ENCODE results near the gene TCF12.

The TCF12 gene

DNA sequence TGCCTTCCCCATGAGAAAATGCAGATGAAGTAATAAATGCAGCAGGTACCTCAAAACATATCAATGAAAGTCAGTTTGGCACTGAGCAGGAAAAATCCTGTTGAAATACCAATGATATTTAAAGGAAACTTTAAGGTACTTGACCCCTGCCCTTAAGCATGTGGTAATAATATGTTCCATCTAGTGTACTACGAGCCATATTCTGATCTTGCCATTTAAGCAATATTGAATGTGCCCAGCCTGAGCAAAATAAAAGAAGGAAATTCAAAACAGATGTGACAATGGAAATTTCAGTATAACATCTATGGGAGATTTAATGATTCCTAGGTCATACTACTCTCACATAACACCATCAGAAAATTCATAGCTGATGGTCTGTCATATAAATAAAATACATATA is 266.1 kb downstream of the TCF12 start:
- no peak for DNase-seq

- DNase-seq, result no peak
These were observed 267.1 kb downstream of the TCF12 start for GRCh38 chr15:57185507-57186074.

DNA sequence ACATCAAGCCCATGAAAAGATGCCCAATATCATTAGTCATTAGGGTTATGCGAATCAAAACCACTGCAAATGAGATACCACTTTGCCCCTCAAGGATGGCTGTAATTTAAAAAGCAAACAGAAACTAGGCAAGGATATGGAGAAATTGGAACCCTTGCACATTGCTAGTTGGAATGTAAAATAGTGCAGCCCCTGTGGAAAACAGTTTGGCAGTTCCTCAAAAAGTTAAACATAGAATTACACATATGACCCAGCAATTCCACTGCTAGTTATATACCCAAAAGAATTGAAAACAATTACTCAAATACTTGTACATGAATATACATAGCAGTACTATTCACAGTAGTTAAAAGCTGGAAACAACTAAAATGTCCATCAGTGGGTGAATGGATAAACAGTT is 271.0 kb downstream of the TCF12 start:
- no peak for DNase-seq

DNA sequence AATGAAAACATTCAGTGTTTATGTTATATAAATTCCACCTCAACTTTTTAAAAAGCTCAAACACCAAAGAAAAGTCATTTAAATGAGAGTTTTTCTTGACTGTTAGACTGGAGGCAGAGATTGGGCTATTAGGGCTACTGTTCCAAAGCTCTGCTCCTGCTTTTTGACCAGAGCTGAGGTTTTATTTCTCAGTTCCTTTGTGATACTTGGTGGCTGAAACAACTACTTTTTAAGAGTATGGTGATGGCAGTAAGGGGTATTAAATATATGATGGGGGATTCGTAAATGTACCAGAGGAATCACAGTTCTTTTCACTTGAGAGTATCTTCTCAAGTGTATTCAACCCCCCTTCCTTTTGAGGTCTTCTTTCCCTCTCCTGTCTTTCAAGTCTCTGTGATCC is 271.8 kb downstream of the TCF12 start:
- no peak for DNase-seq

DNA sequence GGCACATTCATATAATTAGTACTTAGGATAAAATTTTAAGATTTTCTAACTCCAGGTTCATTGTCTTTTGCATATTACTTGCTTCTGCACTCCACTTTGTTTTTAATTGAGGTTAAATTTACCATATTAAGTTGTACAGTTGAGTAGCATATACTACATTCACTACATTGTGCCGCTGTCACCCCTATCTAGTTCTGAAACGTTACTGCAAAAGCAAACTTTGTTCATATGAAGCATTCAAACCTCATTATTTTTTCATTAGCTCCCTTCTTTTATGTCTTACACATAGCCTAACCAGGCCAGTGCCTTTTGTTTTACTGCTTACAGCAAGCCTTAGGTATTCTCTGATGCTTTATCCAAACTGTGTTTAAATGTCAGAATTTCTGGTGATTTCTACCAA is 274.7 kb downstream of the TCF12 start:
- DNase-seq, result no peak

DNA sequence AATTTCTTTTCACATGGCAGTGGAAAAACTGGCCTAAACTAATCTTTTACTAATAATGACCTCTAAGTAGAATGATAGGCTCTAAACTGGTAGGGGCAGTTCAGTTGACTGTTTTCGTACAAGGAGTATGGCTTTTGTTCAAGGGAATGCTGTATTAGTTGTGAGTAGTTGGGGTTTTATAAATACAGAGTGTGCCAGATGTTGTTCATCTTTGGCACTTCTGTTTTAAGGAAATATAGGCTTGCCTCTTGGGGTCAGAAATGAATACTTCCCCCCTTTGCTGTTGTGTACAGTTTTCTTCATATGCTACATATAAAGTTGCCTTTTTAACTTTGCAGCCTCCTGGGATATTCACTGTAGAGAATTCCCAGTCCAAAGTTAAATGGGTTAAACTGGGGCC is 276.9 kb downstream of the TCF12 start:
- no peak for DNase-seq

DNA sequence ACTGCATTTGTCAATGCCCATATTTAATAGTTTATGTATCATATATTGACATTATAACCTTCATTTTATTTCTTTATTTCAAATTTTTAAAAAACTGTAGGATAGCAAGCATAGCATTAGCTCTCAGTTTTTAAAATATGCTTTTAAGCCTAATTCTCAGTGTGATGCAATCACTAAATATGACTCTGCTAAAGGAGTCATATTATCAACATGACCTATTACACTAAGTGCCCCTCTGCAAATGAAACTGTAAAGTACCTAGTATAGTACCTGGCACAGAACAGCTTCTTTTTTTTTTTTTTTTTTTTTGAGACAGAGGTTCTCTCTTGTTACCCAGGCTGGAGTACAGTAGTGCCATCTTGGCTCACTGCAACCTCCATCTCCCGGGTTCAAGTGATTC is 278.4 kb downstream of the TCF12 start:
- no peak for DNase-seq

DNA sequence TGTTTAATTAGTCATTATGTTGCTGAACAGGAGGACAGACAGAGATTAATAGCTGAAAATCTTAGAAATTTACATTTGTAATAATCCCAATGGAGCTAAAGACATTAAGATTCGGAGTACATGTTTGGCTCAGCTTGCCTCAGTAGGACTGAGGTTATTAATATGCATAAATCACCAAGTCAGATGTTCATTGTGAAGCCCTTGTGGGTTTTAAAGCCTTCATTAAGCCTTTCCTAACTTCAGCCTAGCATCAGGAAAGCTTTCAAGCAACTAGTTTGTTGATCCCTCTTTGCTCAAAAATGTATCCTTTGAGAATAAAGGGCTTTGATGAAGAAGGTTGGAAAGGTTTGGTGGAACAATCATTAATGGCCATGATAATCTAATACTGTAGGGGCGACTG is 279.7 kb downstream of the TCF12 start:
- DNase-seq, result no peak

DNA sequence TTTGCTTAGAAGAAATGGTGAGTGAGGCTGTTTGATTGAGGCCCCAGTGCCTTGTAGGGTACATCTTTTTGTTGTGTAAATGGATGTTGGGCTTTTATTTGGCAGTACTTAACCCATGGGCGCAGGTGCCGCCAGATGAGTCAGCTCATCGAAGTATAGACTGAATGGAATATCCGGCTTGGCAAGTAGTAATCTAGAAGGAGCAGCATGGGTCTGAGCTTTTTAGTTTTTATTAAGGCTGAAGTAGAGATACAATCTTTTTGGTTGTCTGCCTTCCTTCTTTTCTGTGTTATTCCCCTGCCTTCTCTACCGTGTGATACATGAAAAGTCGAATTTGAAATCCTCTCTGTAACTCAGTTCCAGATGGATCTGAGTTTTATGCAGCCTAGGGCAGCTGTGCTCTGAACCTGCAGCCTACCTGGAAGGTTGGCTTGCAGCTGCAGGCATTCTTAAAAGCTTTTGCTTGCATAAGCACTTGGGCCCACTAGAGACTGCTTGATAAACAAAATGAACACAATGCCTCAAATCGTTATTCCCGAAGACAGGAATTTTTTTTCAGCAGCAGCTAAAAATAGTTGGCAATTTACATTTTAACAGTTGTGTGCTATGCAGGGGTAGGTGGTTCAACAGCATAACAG is 280.3 kb downstream of the TCF12 start:
- no peak for DNase-seq

- no peak for DNase-seq
These were observed 283.1 kb downstream of the TCF12 start for GRCh38 chr15:57201578-57201977.

DNA sequence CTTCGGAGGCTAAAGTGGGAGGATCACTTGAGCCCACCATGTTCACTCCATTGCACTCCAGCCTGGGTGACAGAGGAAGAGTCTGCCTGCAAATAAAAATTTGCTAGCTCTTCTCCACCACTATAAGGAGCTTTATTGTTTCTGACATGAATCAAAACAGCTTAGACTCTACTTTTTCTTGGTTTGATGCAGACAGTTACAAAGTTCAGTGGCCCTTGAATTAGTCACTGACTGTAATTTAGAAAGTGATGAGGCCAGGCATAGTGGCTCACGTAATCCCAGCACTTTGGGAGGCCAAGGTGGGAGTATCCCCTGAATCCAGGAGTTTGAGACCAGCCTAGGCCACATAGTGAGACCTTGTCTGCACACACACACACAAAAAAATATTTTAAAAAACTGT is 285.5 kb downstream of the TCF12 start:
- DNase-seq, result no peak

DNA sequence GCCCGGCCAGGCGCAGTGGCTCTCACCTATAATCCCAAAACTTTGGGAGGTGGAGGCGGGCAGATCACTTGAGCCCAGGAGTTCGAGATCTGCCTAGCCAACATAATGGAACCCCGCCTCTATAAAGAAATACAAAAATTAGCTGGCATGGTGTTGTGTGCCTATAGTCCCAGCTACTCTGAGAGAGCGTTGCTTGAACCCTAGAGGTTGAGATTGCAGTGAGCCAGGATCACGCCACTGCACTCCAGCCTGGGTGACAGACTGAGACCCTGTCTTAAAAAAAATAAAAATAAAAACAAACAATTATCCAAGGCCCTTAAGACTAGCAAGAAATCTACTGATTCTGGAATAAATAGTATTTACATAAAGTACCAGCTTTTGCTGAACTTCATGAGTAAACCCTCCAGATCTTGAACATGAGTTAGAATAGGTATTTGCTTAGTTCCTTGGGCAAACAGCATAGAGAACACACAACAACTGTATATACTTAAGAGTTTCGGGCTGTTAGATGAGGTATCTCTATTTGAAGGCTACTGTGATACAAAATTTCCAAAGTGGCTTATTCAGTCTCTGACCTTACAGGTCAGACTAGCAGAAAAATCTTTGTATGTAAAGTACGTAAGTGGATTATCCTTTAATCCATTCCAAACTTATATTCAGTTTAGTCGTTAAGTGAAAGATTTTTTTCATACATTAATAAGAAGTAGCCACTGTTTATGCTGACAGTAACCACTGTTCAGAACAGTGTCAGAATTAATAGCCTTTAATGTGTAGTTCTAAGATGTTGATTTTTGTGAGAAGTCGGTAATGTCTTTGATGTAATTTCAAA is 286.8 kb downstream of the TCF12 start:
- DNase-seq, result no peak

DNA sequence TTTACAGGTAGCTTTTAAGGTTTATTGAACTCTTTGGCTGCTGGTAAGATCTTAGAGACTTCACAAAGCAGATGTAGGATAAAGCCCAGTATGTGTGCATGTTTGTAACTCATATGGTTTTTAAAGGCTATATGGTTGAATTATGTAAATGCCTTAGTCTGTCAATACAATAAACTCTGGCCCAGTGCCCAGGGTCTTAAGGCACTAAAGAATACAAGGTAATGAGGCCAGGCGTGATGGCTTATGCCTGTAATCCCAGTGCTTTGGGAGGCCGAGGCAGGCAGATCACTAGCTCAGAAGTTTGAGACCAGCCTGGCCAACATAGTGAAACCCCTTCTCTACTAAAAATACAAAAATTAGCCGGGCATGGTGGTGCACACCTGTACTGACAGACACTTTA is 287.6 kb downstream of the TCF12 start:
- no peak for DNase-seq

DNA sequence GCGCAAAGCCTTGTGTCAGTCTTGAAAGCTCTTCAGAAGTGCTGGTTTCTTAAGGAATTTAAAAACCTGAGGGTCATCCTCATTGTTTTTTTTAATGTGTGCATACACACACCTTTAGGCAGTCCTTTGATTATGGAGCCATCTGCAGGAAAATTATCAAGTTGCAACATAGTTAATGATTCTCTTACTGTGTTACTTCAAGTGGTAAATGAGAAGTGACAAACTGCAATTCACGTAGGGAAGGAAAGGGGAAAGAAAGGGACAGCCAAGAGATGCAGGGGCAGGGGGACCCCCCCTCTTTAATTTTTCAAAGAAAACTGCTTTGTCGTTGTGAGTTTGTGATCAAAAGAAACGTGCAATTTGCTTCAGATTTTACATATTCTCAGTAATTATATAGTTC is 295.4 kb downstream of the TCF12 start:
- DNase-seq, result no peak

DNA sequence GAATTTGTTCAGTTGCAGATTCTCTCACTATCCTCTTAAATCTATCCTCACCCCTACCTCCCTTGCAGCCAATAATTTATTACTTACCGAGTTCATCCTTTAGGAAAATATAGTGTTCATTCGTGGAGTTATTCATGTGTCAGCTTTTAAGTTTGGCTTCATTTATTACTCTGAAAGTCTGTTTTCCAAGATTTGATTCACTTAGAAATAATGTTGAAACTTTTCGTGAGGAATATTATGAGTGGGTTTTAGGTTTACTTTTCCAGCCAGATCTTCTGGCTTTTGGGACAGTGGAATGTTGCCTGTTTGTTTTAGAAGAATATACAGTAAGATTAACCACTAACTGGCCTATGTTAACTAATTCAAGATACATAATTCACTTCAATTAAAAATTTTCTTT is 296.9 kb downstream of the TCF12 start:
- DNase-seq, result no peak

DNA sequence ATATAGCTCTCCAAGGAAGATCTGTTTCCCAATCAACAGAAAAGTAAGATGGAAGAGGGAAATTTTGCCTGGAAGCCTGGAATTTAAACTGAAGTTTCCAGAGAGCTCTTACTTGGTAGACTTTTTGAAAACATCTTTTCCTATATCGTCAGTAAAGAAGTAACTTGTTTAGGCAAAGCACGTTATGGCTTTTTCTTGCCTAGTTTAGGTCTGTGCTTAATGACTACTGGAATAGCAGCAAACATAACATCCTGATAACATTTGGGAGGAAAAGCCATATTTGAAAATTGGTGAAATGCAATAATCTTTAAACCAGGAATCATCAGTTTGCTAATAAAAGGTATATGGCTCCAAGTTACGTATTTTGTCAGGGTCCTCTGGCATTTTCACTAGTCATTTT is 297.4 kb downstream of the TCF12 start:
- no peak for DNase-seq

GRCh38 chr15:57216288-57216687 is 297.8 kb downstream of the TCF12 start:
- no peak for DNase-seq

DNA sequence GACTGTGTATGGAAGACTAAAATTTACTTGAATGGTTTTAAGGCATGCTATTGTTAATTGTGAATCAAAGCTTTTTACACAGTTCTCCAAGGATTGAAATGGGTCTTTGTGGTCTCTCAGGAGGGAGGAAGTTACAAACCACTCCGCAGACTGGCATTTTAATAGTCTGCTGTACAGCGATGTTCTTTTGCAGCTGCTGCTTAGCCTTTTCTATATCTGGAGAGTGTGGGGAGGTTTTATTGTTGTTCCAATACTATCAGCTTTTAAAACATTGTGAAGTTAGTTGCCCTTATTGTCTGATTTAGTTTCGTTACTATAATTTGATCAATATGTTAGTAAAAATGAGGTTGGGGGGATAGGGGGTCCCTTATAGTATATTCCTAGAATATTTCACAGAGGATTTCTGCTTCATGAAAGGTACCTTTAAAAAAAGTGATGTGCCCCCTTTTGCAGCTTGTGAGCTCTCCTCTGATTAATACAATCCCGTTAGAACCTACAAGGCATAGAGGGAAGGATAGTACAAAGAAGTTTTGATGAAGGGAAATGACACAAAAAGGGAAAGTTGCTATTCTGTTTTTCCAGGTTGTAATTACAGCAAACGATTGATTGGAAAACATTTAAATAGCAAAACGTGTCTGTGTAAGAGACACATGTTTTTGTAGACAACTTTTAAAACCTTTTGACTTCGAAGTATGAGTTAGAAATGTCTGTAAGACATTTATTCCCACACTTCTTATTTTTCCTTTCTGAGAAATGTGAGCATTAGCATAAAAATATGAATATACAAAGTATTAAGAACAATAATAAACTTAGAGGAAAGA is 299.5 kb downstream of the TCF12 start:
- no peak for DNase-seq

DNA sequence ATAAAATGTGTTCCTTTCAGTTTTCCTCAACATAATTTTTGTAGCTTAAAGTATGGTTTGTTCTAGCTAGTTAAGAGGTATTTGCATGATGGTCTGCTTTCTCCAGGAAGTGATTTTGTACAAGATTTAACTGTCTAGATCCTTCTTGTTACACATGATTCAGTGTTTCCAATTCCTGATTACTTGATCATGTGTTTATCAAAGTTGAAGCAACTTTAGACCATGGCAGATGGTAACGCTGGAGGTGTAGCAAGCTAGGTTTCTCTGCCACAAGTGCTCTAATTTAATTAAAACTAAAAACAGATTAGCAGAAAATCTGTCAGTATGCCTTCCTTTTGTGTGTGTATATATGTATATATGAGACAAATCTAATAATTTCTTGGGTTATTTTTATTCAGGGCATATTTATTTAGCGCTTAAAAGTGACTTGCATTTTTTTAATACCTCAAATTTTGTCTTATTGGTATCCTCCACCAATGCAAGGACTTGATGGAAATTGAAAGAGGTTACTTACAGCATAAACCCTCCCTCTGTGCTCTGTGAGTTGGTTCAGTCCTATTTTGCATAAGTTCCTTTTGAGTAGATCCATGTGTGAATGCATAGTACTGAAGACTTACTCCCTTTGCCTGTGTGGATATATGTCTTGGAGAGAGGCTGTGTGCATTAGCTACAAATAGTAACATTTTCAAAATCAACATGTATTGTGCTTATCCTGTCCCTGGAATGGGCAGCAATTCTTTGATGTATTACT is 300.6 kb downstream of the TCF12 start:
- DNase-seq, result no peak

- no peak for DNase-seq
These were observed 301.8 kb downstream of the TCF12 start for GRCh38 chr15:57220205-57220604.

- DNase-seq, result no peak
These were observed 302.7 kb downstream of the TCF12 start for GRCh38 chr15:57221134-57221533.

DNA sequence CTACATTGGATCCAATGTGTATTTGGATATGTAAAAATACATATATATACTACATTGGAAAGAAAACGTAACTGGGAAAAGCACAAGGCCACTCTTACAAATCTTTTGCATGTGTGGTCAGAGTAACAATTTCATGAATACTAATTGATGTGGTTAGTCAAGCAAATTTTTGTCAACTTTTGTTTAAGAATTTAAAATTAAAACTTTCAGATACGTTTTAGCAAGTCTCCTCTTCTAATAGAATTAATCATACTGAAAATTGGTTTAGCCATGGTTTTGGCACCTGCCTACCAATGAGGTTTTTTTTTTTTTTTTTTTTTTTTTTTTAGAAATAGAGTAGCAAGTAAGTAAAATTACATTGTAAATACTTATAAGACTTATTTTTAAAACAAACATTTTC is 304.9 kb downstream of the TCF12 start:
- DNase-seq, result no peak

- no peak for DNase-seq
These were observed 305.4 kb downstream of the TCF12 start for GRCh38 chr15:57223887-57224286.
